Hematopoietic multipotent progenitor cell (in vitro differentiated cells): ENCODE results near the gene RASSF8. TPM values are rescaled to one million over a fixed set of nuclear protein-coding genes. Genes with fewer than 3 reads are reported as not detected.

Experiments
- DNase-seq, 3 donors: peaks; one replicate each; pipeline ENCODE4 v3.0.0-alpha.2; 2011 to 2015; ENCODE audit warnings: low read depth in 2 of 3, low spot score in 2 of 3
- total RNA-seq: library from RNA; depleted of rRNA; stranded (reverse); fragments of >200 nt; gene quantifications from one replicate; pipeline ENCODE4 v1.2.3, GENCODE V29; 2012

The RASSF8 gene
- total RNA-seq, 1 donor, result 3.8 TPM

DNA sequence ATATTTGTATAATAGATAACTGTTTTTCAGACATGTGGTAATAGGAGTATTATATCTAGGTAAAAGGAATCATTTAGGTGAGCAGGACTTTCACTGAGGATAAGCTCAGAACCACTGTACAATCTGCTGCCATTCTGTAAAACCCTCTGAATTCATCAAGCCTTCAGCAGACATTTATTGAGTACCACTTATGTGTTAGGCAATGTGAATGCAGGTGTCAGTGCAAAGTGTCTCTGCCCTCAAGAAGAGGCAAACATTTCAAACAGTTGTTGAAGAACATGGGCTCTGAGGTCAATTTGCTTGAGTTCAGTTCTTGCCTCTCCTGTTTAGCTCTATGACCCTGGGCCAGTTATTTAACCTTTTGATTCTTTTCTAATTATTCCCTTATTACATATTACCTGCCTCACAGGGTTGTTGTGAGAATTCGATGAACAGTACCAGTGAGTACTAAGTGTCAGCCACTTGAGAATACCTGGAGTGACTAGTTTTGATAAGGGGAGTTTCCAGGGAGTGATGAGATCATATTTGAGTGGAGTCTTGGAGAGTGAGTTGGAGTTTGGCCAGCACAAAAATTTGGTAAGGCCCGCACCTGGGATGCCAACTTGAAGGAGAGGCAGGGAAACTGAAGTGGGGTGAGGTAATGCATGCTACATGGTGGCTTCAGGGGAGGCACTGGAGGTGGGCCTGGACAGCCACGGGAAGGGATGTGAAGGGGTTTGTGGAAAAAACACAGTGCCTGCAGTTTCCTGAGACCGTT lies 33.7 kb downstream of the RASSF8 start:
- DNase-seq, result no peak

DNA sequence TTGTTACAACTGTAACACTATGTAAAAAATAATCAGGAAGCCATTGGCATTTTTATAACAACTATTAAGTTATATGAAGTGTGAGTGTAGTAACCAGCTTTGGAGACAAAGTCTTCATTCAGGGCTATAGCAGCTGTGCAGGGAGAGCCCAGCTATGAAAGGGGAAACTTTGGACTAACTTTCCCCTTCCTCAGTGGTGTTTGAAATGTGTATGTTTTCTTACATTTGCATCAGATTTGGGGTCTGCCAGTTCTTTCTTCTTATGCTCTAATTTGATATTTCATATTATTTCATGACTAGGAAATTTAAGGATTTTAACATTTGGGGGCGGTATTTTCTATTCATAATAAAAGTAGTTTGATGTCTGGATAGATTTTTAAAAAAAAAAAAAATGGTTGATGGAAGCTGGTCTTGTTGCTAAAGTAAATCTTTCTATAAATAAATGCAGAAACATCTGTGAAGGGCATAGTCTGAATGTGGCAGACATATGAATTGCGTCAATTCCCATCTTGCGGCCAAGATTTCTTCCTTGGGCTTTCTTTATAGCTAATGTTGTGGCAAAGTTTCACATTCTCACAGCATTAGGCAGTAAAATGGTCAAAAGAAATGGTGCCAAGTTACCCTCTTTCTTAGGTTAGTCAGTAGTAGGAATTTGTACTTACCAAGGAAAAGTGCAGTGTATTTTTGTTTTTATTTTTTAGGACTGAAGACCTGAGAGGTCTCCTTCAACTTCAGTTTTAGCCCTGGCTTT lies 35.6 kb downstream of the RASSF8 start:
- no peak for DNase-seq

DNA sequence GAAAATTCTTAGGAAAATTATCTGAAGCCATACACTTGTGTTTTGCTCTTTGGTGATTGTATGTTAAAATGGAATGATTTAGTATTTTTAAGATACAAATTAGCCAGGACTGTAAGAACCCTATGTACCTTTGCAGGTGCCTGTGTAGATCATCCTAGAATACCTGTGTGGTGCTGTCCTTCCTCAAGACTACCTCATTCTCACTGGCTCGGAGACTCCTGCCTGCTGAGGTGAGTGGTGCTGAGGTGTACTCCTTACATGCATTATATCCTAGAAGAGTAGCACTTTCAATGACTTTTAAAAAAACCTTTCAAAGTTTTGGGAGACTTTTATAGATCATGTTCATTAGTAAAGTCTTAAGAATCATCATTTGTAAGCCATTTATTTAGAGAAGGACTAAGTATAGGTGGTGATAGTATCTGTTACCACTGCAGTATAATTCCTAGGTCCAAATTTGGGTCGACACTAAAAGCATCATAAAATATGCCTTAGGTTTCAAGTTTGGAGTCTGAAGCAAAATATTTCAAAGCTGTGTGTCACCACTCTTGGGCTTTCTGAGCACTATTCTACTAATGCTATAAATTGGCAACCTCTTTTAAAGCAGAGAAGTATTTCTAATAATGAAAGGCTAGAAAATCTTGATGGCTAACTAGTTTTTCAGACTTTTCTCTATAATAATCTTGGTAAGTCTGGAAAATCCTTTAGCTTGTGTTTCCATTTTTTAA lies 36.6 kb downstream of the RASSF8 start:
- DNase-seq, result no peak

DNA sequence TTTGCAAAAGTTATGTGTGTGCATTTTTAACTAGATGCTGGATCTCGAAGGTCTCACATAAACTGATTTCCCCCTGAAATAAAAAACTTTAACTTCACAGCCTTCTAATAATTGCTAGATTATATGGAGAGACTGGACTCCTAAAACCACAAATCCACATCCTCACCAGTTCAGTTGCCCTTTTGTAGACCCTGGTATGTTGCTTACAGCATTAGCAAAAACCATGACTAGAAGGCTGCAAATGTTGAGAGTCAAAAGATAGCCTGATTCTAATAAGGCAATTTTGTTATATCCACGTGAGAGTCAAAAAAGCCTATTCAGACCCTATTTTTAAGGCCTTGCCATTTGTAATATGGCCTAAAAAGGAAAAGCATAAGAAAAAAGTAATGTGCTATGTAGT lies 37.4 kb downstream of the RASSF8 start:
- DNase-seq, result no peak

DNA sequence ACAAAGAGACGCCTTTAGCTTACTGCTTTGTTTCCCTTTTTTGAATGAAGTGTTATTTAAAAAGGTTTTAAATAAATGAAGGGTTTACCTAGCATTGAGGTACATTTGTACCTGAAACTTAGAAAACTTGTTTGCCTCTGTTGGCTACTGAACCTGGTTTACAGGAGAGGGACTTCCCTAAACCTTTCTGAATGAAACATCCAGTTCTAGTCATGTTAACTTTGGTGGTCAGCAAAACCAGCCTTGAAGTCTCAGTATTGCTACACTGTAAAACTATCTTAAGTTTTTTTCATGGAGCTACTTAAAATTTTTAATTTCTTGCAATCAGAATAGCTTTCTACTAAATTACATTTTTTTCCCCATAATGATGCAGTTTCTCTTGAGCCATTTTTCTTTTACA lies 38.2 kb downstream of the RASSF8 start:
- no peak for DNase-seq

DNA sequence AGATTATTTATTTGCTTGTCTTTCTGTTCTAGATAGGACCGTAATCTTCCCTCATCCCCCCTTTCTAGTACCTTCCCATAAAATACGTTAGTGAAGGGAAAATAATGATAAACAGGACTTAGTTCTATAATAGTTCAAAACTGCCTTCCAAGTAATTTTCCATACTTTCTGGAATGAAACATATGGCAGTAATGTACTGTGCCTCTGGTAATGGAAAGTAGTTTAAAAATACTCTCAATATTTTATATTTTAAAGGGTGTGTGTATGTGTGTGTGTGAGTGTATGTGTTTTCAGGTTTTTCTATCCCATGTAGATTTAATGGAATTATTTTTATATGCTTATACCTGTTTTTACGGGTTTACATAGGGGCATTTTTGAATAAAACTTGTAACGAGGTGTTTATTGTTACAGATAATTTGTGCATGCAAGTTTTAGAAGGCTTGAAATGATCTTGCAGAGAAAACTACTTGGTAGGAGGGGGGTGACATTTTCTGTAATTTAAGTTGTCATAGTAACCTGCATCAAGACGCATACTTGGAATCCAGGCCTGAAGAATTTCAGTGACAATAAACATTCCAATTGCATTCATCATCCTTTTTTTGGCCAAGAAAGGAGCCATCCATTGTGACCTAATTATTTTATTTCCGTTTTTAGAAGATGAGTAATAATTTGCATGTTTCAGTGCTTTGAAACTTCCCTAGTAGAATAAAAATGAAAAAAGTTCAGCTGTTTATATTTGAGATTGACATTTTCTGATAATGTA lies 38.9 kb downstream of the RASSF8 start:
- no peak for DNase-seq

DNA sequence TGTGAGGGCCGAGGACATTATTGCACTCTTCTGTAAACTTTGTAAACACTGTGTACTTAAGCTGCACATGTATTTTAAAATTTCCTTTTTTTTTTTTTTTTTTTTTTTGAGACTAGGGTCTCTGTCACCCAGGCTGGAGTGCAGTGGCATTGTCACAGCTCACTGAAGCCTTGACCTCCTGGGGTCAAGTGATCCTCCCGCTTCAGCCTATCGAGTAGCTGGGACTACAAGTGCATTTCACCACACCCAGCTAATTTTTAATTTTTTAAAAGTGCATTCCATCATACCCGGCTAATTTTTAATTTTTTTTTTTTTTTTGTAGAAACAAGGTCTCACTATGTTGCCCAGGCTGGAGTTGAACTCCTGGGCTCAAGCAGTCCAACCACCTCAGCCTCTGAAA lies 42.4 kb downstream of the RASSF8 start:
- DNase-seq, result no peak

DNA sequence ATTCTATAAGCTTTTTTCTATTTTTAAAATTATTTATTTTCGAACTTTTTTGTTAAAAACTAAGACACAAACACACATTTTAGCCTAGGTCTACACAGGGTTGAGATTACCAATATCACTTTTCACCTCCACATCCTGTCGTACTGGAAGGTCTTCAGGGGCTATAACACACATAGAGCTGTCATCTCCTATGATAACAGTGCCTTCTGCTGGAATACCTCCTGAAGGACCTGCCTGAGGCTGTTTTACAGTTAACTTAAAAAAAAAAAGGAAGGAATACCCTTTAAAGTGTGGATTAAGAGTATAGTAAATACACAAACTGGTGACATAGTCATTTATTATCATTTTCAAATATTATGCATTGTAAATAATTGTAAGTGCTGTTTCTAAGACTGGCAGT lies 43.0 kb downstream of the RASSF8 start:
- no peak for DNase-seq

DNA sequence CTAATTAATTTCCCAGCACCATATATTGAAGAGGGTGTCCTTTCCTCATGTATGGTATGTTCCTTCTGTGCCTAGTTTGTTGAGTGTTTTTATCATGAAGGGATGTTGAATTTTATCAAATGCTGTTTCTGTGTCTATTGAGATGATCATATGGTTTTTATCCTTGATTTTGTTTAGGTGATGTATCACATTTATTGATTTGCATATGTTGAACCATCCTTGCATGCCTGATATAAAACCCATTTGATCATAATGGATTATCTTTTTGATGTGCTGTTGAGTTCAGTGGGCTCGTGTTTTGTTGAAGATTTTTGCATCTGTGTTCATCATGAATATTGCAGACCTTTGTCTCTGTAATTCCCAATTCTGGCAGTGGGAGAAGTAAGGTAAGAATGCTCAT lies 44.6 kb downstream of the RASSF8 start:
- no peak for DNase-seq

DNA sequence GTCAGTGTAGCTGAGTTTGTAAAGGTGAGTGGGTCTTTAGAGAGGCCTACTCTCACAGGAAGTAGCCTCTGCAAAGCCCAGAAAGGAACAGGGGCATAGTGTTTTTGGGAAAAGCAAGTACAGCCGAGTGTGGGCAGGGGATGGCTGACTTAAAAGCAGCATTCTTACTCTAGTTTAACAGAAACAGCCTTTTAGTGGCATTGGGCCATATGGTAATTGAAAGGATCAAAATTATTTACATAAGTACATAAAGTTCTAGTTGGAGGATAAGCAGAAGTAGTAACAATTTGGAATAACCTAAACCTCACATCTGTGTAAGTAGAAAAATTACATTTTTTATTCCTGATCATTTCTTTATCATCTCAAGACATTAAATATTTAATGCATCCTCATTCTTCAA lies 49.1 kb downstream of the RASSF8 start:
- DNase-seq, result no peak

DNA sequence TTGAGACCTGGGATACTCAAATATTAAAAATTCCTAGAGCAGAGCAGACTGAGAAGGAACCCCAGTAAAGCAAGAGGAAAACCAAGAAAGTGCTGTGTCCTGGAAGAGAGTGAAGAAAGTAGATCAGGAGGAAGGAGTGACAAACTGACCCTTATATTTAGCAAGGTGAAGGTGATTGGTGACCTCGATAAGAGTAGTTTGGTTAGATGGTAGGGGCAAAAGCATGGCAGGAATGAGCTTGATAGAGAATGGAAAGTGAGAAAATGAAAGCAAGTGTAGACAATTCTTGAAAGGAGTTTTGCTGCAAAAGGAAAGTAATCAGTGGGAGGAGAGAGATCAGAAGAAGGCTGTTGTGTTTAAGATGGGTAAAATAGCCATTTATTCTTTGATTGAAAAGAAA lies 51.1 kb downstream of the RASSF8 start:
- no peak for DNase-seq

DNA sequence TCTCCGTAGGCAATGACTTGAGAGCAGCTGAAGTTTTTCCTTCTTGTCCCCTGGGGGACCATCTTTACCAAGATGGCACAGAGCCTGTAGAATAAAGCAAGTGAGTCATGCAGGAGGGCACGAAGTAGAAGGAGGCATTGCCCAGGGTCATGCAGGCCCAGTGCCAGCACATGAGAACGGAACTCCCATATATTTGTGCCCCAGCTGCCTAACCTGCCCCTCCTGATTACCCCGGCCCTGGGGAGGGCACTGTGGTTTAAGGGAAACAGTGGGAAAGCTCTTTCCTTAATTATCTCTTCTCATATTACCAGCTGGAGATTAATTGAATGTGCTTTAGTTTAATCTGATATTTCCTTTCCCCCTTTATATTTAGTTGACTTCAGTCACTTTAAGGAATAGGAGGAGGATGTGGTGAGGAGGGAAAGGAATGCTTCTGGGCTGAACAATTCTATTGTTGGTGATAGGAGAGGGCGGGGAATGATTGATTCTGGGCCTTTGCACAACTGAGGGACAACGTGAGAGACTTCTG lies 51.9 kb downstream of the RASSF8 start:
- DNase-seq, result no peak

DNA sequence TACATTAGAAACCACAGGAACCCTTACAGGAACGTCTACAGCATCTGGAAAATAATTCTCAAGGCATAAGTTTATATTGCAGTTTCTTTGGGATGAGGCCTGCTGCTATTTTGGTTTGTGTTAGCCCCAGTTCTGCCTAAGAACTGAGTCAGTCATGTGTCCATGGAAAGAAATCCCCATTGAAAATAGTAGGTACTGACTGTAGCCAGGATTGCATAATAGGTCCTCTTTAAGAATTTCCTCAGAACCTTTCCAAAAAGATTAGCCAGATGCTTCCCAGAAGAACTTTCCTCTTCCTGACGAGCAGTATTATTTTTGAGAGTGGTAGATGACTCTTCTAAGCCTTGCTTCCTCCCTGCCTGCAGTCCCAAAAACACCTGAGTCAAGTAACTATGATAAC lies 52.6 kb downstream of the RASSF8 start:
- no peak for DNase-seq

DNA sequence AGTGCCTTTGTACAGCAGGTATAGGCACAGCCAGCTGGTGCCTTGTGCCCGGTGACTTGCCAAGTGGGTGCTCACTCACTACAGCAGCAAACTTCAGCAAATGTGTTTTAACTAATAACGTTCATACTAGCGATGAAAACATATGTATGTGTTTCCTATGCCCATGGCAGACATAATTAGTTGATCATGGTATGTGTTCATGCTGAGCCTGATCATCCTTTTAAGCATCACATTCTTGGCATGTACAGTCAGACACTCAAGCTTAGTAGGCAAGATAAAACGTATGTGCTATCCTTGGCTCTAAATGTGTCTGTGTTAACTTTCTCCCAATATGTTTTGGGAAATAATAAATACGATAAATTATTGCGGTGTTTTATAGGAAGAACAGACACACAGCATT lies 55.6 kb downstream of the RASSF8 start:
- no peak for DNase-seq

DNA sequence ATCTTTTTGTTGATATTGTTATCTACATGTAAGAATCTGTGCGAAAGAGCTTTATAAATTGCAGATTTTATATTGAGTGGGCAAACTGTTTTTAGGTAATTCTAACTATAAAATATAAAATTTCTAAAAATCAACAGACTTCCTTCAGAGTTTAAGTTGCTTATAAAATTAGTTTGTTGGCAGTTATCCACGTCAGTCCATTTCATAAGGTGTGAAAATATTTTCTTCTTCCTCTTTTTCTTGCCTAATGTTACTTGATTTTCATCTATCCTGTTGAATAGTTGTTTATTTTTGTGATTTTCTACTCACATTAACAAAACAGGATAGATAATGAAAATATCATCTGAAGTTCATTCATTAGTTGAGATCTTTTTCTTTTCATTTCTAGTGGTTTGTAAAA lies 58.0 kb downstream of the RASSF8 start:
- peak in 1 of 3 donors; percentile 54 for DNase-seq

DNA sequence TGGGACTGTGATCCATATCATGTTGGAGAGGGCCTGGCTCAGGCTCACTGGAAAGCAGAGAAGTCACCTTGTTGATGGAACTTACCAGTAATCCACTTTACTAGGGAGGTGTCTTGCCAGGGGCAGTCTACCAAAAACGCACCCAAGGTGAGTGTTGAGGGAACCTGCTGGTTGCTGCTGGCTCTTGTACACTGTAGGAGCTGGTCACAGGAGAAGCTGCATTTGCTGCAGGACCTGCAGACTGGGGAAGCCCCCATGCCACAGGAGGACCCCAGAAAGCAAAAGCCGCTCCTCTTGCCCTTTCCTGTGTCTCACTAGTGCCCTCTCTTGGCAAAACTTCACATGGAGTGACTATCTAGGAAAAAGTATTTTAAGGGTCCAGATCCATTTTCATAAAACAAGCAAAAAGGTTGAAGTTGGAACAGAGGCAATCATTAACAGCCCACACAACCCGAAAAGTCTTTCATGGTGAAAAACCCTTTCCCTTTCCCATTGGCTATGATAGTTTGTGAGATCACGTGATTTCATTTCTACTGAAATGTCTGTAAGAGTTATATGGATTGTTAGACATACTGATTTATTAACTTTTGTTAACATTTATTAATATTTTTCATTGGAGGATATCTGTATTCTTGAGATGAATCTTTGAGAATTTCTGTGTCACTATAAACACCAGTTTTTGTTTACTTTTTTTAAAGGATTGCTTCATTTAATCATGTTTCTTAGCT lies 59.2 kb downstream of the RASSF8 start:
- DNase-seq, result peak in 2 of 3 donors; percentile 41 to 66

DNA sequence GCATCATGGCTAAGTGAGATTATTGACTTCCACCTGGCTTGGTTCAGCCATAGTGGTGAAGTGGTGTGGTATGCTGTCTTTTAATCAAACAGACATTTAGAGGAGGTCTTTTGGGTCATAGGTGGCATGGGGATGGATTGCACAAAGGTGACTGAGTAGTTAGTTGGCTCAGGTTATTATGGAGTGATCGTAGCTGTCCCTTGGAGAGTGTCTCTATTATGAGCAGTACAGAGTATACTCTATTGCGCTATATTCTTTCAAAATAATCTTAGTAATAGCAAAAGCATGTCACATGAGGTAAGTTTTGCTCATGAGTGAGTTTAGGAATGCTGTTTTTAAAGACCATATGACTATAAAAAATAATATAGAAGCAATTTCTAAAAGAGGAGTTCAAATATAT lies 60.4 kb downstream of the RASSF8 start:
- DNase-seq, result no peak

DNA sequence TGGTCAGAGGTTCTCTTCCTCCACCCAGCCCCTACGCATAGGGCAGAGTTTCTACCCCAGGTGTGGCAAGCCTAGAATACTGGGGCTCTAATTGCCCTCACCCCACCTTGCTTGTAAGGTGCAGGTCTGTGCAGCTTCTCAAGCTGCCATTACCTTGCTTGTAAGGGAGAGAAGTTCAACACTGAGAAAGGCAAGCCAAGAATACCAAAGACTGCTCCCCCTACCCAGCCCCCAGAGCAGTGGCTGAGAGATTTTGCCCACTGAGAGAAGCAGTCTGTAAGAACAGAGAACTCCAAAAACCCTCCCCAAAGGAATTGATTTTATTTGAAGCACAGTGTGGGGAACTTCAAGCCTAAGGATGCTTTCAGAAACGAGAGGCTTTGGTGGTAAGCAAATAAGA lies 63.1 kb downstream of the RASSF8 start:
- DNase-seq, result no peak

DNA sequence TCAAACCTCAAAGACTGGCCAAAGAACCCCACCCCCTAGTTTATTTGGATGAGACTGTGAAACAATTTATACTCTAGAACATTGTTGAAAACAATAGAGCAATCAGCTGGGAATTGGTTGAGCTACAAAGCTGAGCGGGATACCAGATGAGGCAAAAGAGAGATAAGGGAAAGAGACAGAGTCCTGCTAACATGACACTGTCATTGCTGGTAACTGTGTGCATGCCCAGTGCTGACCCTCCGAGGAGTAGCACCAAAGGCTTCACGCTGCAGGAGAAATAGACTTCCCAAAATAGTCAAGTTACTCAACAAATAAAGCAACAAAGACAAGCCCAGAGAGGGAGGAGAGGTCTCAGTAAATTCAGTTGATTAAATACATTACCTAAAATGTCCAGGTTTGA lies 63.6 kb downstream of the RASSF8 start:
- DNase-seq, result no peak

DNA sequence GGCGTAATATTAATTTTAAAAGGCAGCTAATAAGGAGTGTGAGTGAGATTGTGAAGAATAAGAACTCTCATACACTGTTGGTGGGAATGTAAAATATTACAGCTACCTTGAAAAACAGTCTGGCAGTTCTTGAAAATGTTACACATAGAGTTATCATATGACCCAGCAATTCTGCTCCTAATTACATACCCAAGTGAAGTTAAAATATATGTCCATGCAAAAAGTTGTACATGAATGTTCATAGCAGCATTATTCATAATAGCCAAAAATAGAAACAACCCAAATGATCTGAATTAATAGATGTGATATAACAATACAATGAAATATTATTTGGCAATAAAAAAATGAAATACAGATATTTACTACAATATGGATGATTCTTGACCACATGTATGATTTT lies 68.2 kb downstream of the RASSF8 start:
- DNase-seq, result no peak
